Activated CD4-positive, alpha-beta memory T cell treated with anti-CD3 and anti-CD28 coated beads for 36 hours (primary cell): ENCODE data around the gene PHEX. TPM values are rescaled to one million over a fixed set of nuclear protein-coding genes. Genes with fewer than 3 reads are reported as not detected.

ENCODE experiments used
- CTCF ChIA-PET: fragments of 350-600 bp; sonication (Branson Sonifier 250); formaldehyde crosslinking; loops from one replicate; lab custom pipeline; 2021; ENCODE audit warnings: antibody characterized with exemption, inconsistent platforms; lab: Charles Lee
- POLR2A ChIA-PET: fragments of 350-600 bp; sonication (Branson Sonifier 250); formaldehyde crosslinking; loops from one replicate; lab custom pipeline; 2021; ENCODE audit warnings: antibody characterized with exemption; lab: Charles Lee
- DNase-seq: peaks from one replicate; pipeline ENCODE4 v3.0.0-alpha.2; 2020
- H3K27ac Mint-ChIP-seq: one replicate; pipeline ENCODE4 v1.8.0; 2021; ENCODE audit warnings: mixed read lengths
- H3K27me3 Mint-ChIP-seq: one replicate; pipeline ENCODE4 v1.8.0; 2021; ENCODE audit warnings: mixed read lengths
- H3K36me3 Mint-ChIP-seq: one replicate; pipeline ENCODE4 v1.8.0; 2021; ENCODE audit warnings: mixed read lengths
- H3K4me1 Mint-ChIP-seq: one replicate; pipeline ENCODE4 v1.8.0; 2021; ENCODE audit warnings: low read depth, mixed read lengths
- H3K4me3 Mint-ChIP-seq: one replicate; pipeline ENCODE4 v1.8.0; 2021; ENCODE audit warnings: mild to moderate bottlenecking, mixed read lengths
- H3K9me3 Mint-ChIP-seq: one replicate; pipeline ENCODE4 v1.8.0; 2021; ENCODE audit warnings: mixed read lengths
- intact Hi-C: fragments of 100-400 bp; cut with micrococcal nuclease; formaldehyde crosslinking; loops from one replicate; pipeline ENCODE4 v1.15.1; 2023
- total RNA-seq, 2 experiments: library from RNA; stranded (reverse); gene quantifications; one replicate each; pipeline ENCODE4 v1.2.3, GENCODE V29; 2021

The PHEX gene
- total RNA-seq, 2 experiments from 2014 or later: 2.1 to 3.2 TPM

DNA sequence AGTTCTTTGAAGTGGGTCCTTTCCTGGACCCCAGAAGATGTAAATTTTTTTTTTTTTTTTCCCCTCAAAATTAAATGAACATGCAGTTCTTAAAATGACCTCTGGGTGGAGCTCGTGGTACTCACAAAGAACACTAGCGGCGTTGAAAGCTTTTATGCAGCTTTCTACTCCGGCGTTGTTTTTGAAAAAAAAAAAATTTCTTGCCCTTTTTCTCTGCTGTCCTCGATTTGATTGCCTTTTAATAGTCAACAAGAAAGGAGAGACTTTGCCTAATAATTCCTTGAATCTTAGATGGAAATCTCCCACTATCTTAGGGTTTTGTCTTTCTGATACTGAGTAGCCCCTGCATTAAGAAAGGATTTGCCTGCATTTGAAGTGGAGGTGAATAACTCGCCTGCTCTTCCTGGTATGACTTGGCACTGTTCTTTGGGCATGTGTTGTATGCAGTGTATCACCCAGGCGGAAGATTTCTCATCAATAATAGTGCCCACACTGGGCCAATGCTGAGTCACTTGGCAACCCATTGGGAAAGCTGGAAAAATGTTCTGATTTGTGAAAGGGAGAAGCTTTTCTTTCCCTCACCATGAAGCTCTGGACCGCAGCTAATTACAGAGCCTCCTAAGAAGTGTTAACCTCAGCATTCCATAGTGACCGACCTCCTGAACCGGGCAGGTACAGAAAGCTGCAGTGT, 104.0 kb downstream of the PHEX start:
- CTCF ChIA-PET: interaction anchor here (0.6 to 4.7 kb wide), 18 partner anchors 21 to 1564 kb away, joined by 3 to 40 read pairs (median 4); no protein-coding TSS in a partner anchor
- POLR2A ChIA-PET: no interaction called here
- H3K36me3 Mint-ChIP-seq: no peaks in the 10 kb centered on the region
- no peak overlapping the region for H3K27ac Mint-ChIP-seq
- intact Hi-C loops: loop anchor here (1.0 kb wide), 3 partner anchors 56 to 612 kb away; no protein-coding TSS in a partner anchor
- no peaks in the 10 kb centered on the region for H3K27me3 Mint-ChIP-seq
- peaks cover 14% of the 10 kb centered on the region for H3K4me1 Mint-ChIP-seq
- no peak for DNase-seq
- H3K4me3 Mint-ChIP-seq: no peak overlapping the region
- H3K9me3 Mint-ChIP-seq: no peaks in the 10 kb centered on the region

DNA sequence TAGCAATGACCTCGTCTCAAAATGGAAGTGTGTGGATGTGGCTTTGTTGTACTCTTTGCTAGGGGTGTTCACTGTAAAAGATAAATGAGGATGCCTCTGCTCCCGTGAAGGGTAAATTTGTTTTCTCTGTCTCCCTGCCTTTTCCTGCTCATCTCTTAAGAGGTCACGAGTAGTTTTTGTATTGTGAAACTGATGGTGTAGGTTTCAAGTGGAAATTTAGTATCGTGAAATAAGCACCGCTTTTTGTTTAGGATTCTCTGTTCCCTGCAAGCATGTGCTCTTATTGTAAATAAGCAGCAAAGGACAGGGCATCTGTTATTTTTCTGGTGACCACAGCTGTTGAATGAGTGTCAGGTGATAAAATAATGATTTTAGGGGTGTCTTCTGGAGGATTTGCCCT, 104.6 kb downstream of the PHEX start:
- Mint-ChIP-seq H3K36me3 (no peaks in the 10 kb centered on the region), H3K4me3 (no peak overlapping the region), H3K27me3 (no peaks in the 10 kb centered on the region), H3K4me1 (peaks cover 14% of the 10 kb centered on the region), H3K27ac (no peak overlapping the region), H3K9me3 (no peaks in the 10 kb centered on the region)
- ChIA-PET CTCF (interaction anchor here (0.6 to 4.7 kb wide), 7 partner anchors 20 to 611 kb away, joined by 3 to 40 read pairs (median 6); no protein-coding TSS in a partner anchor), POLR2A (no interaction called here)
- intact Hi-C loops: loop anchor here (1.0 kb wide), 3 partner anchors 56 to 612 kb away; no protein-coding TSS in a partner anchor
- no peak for DNase-seq

DNA sequence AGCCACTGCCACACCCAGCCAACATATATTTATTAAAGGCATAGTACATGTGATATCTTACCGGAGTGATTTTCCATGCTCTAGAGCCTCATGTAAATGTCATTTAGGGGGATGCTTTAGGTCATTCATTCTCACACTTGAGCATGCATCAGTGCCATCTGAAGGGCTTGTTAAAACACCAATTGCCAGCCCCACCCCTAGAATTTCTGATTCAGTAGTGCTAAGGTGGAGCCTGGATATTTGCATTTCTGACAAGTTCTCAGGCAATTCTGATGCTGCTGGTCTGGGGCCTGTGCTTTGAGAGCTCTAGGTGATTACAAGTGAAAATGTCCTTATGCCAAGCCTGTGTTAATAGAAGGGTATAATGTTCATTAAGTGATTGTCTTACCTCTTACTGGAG, 107.7 kb downstream of the PHEX start:
- Mint-ChIP-seq H3K27me3 (no peaks in the 10 kb centered on the region), H3K4me3 (no peak overlapping the region), H3K9me3 (no peaks in the 10 kb centered on the region), H3K36me3 (no peaks in the 10 kb centered on the region), H3K4me1 (peaks cover 14% of the 10 kb centered on the region), H3K27ac (no peak overlapping the region)
- CTCF ChIA-PET: no interaction called here
- POLR2A ChIA-PET: no interaction called here
- intact Hi-C loops: no loop called here
- no peak for DNase-seq

DNA sequence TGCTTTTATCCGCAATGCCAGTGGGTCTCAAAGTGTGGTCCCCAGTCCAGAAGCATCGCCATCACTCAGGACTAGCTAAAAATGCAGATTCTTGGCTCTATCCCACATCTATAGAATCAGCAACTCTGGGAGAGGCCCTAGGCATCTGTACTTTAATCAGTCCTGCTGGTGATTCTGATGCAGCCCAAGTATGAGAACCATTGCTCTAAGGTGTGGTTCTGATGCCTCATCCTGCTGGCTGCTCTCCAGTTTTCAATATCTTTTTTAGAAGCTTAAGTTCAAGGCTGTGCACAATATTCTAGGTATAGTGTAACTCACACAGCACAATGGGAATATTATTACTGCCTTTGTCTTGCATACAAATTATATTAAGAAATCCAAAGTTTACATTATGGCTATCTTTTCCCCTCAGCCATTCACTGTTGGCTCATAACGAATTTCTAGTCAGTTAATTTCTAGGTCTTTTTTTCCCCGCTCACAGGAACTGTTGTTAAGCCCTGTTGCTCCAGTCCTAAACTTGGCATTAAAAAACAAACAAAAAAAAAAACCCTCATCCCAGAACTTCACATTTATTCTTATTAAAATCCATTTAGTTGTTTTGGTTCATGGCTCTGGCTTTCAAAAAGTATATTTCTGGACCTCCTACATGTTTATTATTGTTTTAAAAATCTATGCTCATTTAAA, 109.1 kb downstream of the PHEX start:
- CTCF ChIA-PET: no interaction called here

DNA sequence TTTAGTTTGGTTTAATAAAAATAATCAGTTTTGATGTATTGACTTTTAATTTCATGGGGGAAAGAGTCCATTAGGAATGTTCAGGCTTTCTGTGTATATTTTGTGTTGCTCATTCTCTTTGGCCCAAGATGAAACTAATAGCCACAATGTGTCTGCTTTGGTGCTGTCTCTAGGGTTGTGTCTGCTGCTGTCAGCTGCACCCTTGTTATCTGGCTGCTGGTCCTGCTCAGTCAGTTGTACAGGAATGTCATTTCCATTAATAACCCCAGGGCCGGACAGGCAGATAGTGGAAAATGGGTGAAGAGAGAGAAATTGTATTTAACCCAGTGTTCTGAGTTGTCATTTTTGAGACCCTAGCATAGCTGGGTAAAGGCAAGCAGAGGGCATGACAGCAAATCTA, 115.1 kb downstream of the PHEX start:
- CTCF ChIA-PET: no interaction called here
- Mint-ChIP-seq H3K27me3 (no peaks in the 10 kb centered on the region), H3K4me3 (no peak overlapping the region), H3K4me1 (no peaks in the 10 kb centered on the region), H3K27ac (no peak overlapping the region), H3K36me3 (no peaks in the 10 kb centered on the region), H3K9me3 (no peaks in the 10 kb centered on the region)
- POLR2A ChIA-PET: no interaction called here
- no peak for DNase-seq
- intact Hi-C loops: no loop called here

More for the DNA sequence above, 109.1 kb downstream of the PHEX start:
- Mint-ChIP-seq H3K36me3 (no peaks in the 10 kb centered on the region), H3K4me1 (peaks cover 4% of the 10 kb centered on the region), H3K9me3 (no peaks in the 10 kb centered on the region), H3K27me3 (no peaks in the 10 kb centered on the region), H3K27ac (no peak overlapping the region), H3K4me3 (no peak overlapping the region)
- POLR2A ChIA-PET: no interaction called here
- intact Hi-C loops: no loop called here
- no peak for DNase-seq

DNA sequence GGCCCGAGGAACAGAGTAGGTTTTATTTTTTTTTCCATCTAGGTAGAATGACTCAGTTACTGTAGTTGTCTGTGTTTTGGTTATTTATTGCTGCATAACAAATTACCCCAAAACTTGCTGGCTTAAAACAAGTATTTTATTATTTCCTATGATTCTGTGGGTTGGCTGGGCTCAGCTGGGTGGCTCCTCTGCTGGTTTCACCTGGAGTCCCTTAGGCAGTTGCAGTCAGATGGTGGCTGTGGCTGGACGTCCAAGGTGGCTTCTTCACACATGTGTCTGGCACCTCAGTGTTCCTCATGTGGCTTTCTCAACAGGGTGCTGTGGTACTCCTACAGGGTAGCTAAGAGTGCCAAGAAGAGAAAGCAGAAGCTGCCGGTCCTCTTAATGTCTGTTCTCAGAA, 115.8 kb downstream of the PHEX start:
- ChIA-PET CTCF (no interaction called here), POLR2A (no interaction called here)
- DNase-seq: no peak
- no peaks in the 10 kb centered on the region for H3K9me3 Mint-ChIP-seq
- H3K36me3 Mint-ChIP-seq: no peaks in the 10 kb centered on the region
- no peaks in the 10 kb centered on the region for H3K27me3 Mint-ChIP-seq
- H3K27ac Mint-ChIP-seq: no peak overlapping the region
- intact Hi-C loops: no loop called here
- H3K4me3 Mint-ChIP-seq: no peak overlapping the region
- no peaks in the 10 kb centered on the region for H3K4me1 Mint-ChIP-seq

DNA sequence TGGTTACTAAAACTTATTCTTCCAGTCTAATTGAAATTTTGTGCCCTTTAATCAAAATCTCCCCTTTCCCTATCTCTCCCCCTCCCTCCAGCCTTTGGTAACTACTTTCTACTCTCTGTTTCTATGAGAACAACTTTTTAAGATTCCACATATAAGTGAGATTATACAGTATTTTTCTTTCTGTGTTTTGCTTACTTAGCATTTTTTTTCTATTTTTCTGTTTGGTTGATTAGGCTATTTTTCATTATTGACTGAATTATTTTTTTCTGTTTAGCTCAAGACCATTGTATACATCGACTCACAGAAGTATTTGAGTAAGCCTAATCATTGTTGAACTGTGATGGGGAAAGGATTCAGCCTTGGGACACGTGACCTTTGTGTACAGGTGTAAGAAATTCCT, 116.4 kb downstream of the PHEX start:
- Mint-ChIP-seq H3K36me3 (no peaks in the 10 kb centered on the region), H3K27ac (no peak overlapping the region), H3K4me1 (no peaks in the 10 kb centered on the region), H3K4me3 (no peak overlapping the region), H3K9me3 (no peaks in the 10 kb centered on the region), H3K27me3 (no peaks in the 10 kb centered on the region)
- CTCF ChIA-PET: no interaction called here
- no peak for DNase-seq
- intact Hi-C loops: no loop called here
- POLR2A ChIA-PET: no interaction called here

DNA sequence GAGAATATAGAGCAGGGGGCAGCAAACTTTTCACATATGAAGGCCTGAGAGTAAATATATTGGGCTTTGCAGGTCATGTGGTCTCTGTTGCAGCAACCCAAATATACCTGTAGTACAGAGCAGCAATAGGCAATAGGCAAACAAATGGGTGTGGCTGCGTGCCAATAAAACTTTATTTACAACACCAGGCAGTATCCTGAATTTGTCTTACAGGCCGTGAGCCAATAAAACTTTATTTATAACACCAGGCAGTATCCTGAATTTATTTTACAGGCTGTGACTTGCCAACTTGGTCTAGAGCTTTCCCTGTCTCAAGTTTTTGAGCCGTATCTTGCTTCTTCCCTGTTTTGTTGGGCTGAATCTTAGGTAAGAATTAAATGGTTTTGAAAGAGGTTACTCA, 118.2 kb downstream of the PHEX start:
- ChIA-PET CTCF (no interaction called here), POLR2A (no interaction called here)
- no peak overlapping the region for H3K27ac Mint-ChIP-seq
- intact Hi-C loops: no loop called here
- DNase-seq: no peak
- no peak overlapping the region for H3K4me3 Mint-ChIP-seq
- H3K27me3 Mint-ChIP-seq: no peaks in the 10 kb centered on the region
- no peaks in the 10 kb centered on the region for H3K9me3 Mint-ChIP-seq
- H3K4me1 Mint-ChIP-seq: no peaks in the 10 kb centered on the region
- H3K36me3 Mint-ChIP-seq: no peaks in the 10 kb centered on the region

DNA sequence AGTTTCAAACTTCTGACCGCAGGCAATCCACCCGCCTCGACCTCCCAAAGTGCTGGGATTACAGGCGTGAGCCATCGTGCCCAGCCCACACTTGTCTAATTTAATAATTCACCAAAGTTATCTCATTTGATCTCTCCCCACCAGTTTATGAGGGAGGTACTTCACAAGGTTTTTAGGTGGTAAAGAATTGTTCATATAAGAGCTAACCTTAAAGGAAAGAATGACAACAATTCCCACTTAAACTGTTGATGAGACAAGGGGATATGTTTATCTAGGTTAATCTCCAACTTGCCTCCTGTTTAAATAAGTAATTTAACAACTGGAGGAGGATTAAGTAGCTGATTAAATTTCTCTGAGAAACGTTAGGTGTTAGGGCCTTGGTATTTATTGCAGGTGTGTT, 123.0 kb downstream of the PHEX start:
- no peak for DNase-seq
- H3K4me1 Mint-ChIP-seq: no peaks in the 10 kb centered on the region
- intact Hi-C loops: no loop called here
- H3K27me3 Mint-ChIP-seq: no peaks in the 10 kb centered on the region
- H3K9me3 Mint-ChIP-seq: no peaks in the 10 kb centered on the region
- CTCF ChIA-PET: no interaction called here
- no peaks in the 10 kb centered on the region for H3K36me3 Mint-ChIP-seq
- H3K4me3 Mint-ChIP-seq: no peak overlapping the region
- POLR2A ChIA-PET: no interaction called here
- no peak overlapping the region for H3K27ac Mint-ChIP-seq

DNA sequence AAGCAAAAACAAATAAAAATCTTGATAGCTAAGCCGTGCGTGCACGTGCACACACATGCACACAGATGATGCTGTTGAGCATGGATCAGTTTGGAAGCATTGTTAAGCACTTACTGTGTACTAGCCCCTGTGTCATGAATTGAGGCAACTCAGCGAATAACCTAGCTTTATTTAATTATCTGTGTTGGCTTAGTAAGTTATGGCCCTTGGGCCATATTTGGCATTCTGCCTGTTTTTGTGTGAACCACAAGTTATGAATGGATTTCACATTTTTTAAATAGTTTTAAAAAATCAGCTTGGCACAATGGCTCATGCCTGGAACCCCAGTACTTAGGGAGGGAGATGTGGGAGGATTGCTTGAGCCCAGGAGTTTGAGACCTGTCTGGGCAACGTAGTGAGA, 126.9 kb downstream of the PHEX start:
- intact Hi-C loops: no loop called here
- no peaks in the 10 kb centered on the region for H3K27me3 Mint-ChIP-seq
- no peaks in the 10 kb centered on the region for H3K9me3 Mint-ChIP-seq
- no peak overlapping the region for H3K27ac Mint-ChIP-seq
- H3K4me1 Mint-ChIP-seq: no peaks in the 10 kb centered on the region
- no peak overlapping the region for H3K4me3 Mint-ChIP-seq
- no peak for DNase-seq
- POLR2A ChIA-PET: no interaction called here
- CTCF ChIA-PET: no interaction called here
- no peaks in the 10 kb centered on the region for H3K36me3 Mint-ChIP-seq

DNA sequence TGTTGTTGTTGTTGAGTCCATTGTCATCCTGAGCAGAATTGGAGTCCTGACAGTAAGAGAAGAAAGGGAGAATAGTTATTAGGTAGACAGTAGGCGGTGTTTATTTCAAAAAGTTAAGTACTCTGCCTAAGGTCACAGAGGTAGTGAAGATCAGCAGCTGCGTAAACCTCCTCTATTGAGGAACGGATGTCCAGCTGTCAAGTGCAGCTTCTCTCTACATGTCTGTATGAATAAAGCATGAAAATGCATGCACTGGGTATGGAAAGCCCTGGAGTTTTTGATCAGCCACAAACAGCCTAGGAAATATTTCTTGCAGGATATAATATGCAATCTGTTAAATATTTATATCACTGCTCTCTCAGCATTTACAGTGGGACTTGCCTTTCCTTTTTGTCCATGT, 131.2 kb downstream of the PHEX start:
- Mint-ChIP-seq H3K36me3 (no peaks in the 10 kb centered on the region), H3K9me3 (no peaks in the 10 kb centered on the region), H3K4me1 (no peaks in the 10 kb centered on the region), H3K27me3 (no peaks in the 10 kb centered on the region), H3K4me3 (no peak overlapping the region), H3K27ac (no peak overlapping the region)
- intact Hi-C loops: no loop called here
- ChIA-PET POLR2A (no interaction called here), CTCF (no interaction called here)
- no peak for DNase-seq

DNA sequence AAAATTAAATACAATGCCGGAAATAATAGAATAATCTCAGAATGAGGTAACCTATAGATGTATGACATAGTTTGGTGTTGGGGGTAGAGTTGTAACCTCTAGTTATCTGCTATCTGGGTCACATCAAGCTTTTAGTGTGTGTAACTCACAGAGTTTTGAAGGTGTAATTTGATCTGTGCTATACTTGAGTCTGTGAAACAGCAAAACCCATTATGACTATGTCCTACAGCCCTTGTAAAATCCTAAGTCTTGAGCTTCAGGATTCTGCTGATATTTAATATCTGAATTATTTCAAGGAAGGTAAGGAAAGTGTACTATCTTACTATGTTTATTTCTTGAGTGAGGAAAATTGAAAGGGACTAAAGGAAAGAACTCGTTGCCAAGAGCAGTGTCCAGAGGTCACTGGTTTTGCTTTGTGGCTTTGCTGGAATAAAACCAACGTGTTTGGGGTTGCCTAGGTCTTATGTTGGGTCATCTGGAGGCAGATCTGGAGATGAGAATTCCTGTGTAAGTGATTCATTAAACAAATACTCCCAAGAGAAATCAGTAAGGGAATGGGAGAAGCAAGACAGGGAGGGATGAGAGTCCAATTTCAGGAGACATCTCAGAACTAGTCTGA, 132.8 kb downstream of the PHEX start:
- Mint-ChIP-seq H3K4me3 (no peak overlapping the region), H3K9me3 (no peaks in the 10 kb centered on the region), H3K4me1 (no peaks in the 10 kb centered on the region), H3K36me3 (no peaks in the 10 kb centered on the region), H3K27me3 (no peaks in the 10 kb centered on the region), H3K27ac (no peak overlapping the region)
- ChIA-PET CTCF (no interaction called here), POLR2A (no interaction called here)
- intact Hi-C loops: no loop called here
- no peak for DNase-seq
